MM.1S (cell line): ENCODE results near the gene NFATC4.

ENCODE experiments used
- CTCF ChIP-seq: fragments of 300-600 bp; sonication (generic); IDR thresholded peaks from 2 replicates; pipeline ENCODE4 v1.5.1; 2016; ENCODE audit warnings: antibody characterized with exemption, low read length, mixed read lengths
- EZH2 ChIP-seq: fragments of 300-600 bp; sonication (generic); optimal IDR thresholded peaks from 2 replicates; pipeline ENCODE3; 2017; ENCODE audit warnings: low read depth, mild to moderate bottlenecking, antibody characterized with exemption, low read length, mixed read lengths

- TF ChIP-seq CTCF (no peak), EZH2 (no peak)
Measured at GRCh38 chr14:24417832-24418491, 50.0 kb downstream of the NFATC4 start.
